SK-N-SH (cell line): ENCODE data around the gene BMAL2. TPM values are rescaled to one million over a fixed set of nuclear protein-coding genes. Genes with fewer than 3 reads are reported as not detected.

Experiments used
- CTCF ChIA-PET: fragments of 300-600, 350-600 bp; formaldehyde crosslinking; extraction: SDS; loops from one replicate; lab custom pipeline; 2021; lab: Yijun Ruan, JAX
- POLR2A ChIA-PET: fragments of 350-600 bp; sonication (Branson Sonifier 250); formaldehyde crosslinking; extraction: SDS; loops from one replicate; lab custom pipeline; 2020; ENCODE audit warnings: antibody characterized with exemption, inconsistent platforms; lab: Yijun Ruan, JAX
- DNase-seq: peaks from one replicate; pipeline ENCODE4 v3.0.0; 2012
- H2AFZ ChIP-seq: fragments of 200-600 bp; sonication (generic); 2 replicates; pipeline ENCODE4 v1.8.1; 2016; ENCODE audit warnings: antibody characterized with exemption, mild to moderate bottlenecking, low read depth
- H3F3A ChIP-seq: fragments of 200-600 bp; sonication (generic); replicated peaks from 2 replicates; pipeline ENCODE3; 2016; ENCODE audit warnings: antibody characterized with exemption, mild to moderate bottlenecking; ENCODE audit not compliant: insufficient read depth
- H3K27ac ChIP-seq, 2 experiments: fragments of 200-500 bp in 1 of 2; fragments of 200-600 bp in 1 of 2; sonication (Bioruptor generic) in 1 of 2; sonication (generic), shearing (Covaris generic) in 1 of 2; 2 replicates each; pipeline versions ENCODE4 v1.5.1 to v1.6.1; 2014 to 2016; ENCODE audit warnings: low read depth in 2 of 2, inconsistent platforms in 1 of 2, low read length in 1 of 2, mild to moderate bottlenecking in 1 of 2, mixed read lengths in 1 of 2
- H3K27me3 ChIP-seq: fragments of 200-600 bp; sonication (generic), shearing (Covaris generic); 2 replicates; pipeline ENCODE4 v1.6.1; 2016; ENCODE audit warnings: mixed run types; ENCODE audit not compliant: insufficient read depth
- H3K36me3 ChIP-seq, 2 experiments: fragments of 200-500 bp in 1 of 2; fragments of 200-600 bp in 1 of 2; sonication (Bioruptor generic) in 1 of 2; sonication (generic) in 1 of 2; replicated peaks in 1 of 2; 2 replicates each; pipeline versions ENCODE3 to v1.5.1; 2014 to 2016; ENCODE audit warnings: low read length in 1 of 2, mild to moderate bottlenecking in 1 of 2; ENCODE audit not compliant: insufficient read depth in 2 of 2, control insufficient read depth in 1 of 2
- H3K4me1 ChIP-seq, 2 experiments: fragments of 200-500 bp in 1 of 2; fragments of 200-600 bp in 1 of 2; sonication (Bioruptor generic) in 1 of 2; sonication (generic), shearing (Covaris generic) in 1 of 2; 2 replicates each; pipeline versions ENCODE4 v1.5.1 to v1.6.1; 2014 to 2016; ENCODE audit warnings: low read depth in 1 of 2, low read length in 1 of 2, mixed run types in 1 of 2; ENCODE audit not compliant: insufficient read depth in 2 of 2, control insufficient read depth in 1 of 2
- H3K4me2 ChIP-seq: fragments of 200-600 bp; sonication (generic), shearing (Covaris generic); 2 replicates; pipeline ENCODE4 v1.6.1; 2017; ENCODE audit warnings: mixed run types
- H3K4me3 ChIP-seq, 2 experiments: fragments of 200-500 bp in 1 of 2; fragments of 200-600 bp in 1 of 2; sonication (Bioruptor generic) in 1 of 2; sonication (generic), shearing (Covaris generic) in 1 of 2; 2 replicates each; pipeline versions ENCODE4 v1.5.1 to v1.8.1; 2014 to 2016; ENCODE audit warnings: low read depth in 2 of 2, inconsistent platforms in 1 of 2, low read length in 1 of 2, mild to moderate bottlenecking in 1 of 2, mixed read lengths in 1 of 2, moderate library complexity in 1 of 2
- H3K79me2 ChIP-seq: fragments of 200-600 bp; sonication (generic); 2 replicates; pipeline ENCODE4 v1.8.1; 2017; ENCODE audit warnings: mild to moderate bottlenecking; ENCODE audit not compliant: insufficient read depth
- H3K9ac ChIP-seq: fragments of 200-600 bp; sonication (generic); 2 replicates; pipeline ENCODE4 v1.6.1; 2017; ENCODE audit warnings: mixed run types
- H3K9me2 ChIP-seq: fragments of 200-600 bp; sonication (generic); 2 replicates; pipeline ENCODE4 v1.6.1; 2017; ENCODE audit warnings: mixed run types
- H3K9me3 ChIP-seq: fragments of 200-600 bp; sonication (generic); 2 replicates; pipeline ENCODE4 v1.6.1; 2017; ENCODE audit warnings: mixed run types, mild to moderate bottlenecking, moderate library complexity
- H4K20me1 ChIP-seq: fragments of 200-600 bp; sonication (generic); 2 replicates; pipeline ENCODE4 v1.6.1; 2017; ENCODE audit warnings: mild to moderate bottlenecking, mixed run types; ENCODE audit not compliant: insufficient read depth
- CHD2 ChIP-seq: fragments of 150-350 bp; IDR thresholded peaks from 2 replicates; pipeline ENCODE4 v1.6.1; 2018; ENCODE audit warnings: low read length; ENCODE audit not compliant: partially characterized antibody
- CTCF ChIP-seq: fragments of 200-600 bp; sonication (generic); IDR thresholded peaks from 2 replicates; pipeline ENCODE4 v1.6.1; 2017; ENCODE audit warnings: antibody characterized with exemption, mild to moderate bottlenecking, moderate library complexity
- EP300 ChIP-seq, 2 experiments: IDR thresholded peaks; 2 replicates each; pipeline versions ENCODE4 v1.4.0 to v1.6.1; 2012; ENCODE audit warnings: borderline replicate concordance in 1 of 2, low read depth in 1 of 2, low read length in 1 of 2
- FOSL2 ChIP-seq: IDR thresholded peaks from 2 replicates; pipeline ENCODE4 v1.4.0; 2012; ENCODE audit warnings: low read depth, mild to moderate bottlenecking, moderate library complexity, borderline replicate concordance
- FOXJ3 ChIP-seq: sonication (generic); formaldehyde crosslinking; IDR thresholded peaks from 2 replicates; pipeline ENCODE4 v1.5.1; 2020; ENCODE audit warnings: mild to moderate bottlenecking, missing genetic modification reagents
- GABPA ChIP-seq: IDR thresholded peaks from 2 replicates; pipeline ENCODE4 v1.4.0; 2012; ENCODE audit warnings: low read depth, mild to moderate bottlenecking
- IRF3 ChIP-seq: fragments of 150-350 bp; IDR thresholded peaks from 2 replicates; pipeline ENCODE4 v1.6.1; 2016; ENCODE audit warnings: mild to moderate bottlenecking, low read depth, low read length
- JUND ChIP-seq: IDR thresholded peaks from 2 replicates; pipeline ENCODE4 v1.4.0; 2012
- MAX ChIP-seq: IDR thresholded peaks from 2 replicates; pipeline ENCODE4 v1.4.0; 2012; ENCODE audit warnings: low read depth
- MEF2A ChIP-seq: IDR thresholded peaks from 2 replicates; pipeline ENCODE4 v1.4.0; 2012; ENCODE audit warnings: low read depth, borderline replicate concordance
- NFIC ChIP-seq: IDR thresholded peaks from 2 replicates; pipeline ENCODE4 v1.4.0; 2012; ENCODE audit warnings: borderline replicate concordance
- PBX3 ChIP-seq: IDR thresholded peaks from 2 replicates; pipeline ENCODE4; 2012
- POLR2AphosphoS5 ChIP-seq: IDR thresholded peaks from 2 replicates; pipeline ENCODE4 v1.6.1; 2012; ENCODE audit warnings: low read depth, low read length
- RCOR1 ChIP-seq: fragments of 150-350 bp; IDR thresholded peaks from 2 replicates; pipeline ENCODE4 v1.6.1; 2017; ENCODE audit warnings: antibody characterized with exemption, low read length
- RXRA ChIP-seq: IDR thresholded peaks from 2 replicates; pipeline ENCODE4 v1.4.0; 2012; ENCODE audit warnings: low read depth, mild to moderate bottlenecking, borderline replicate concordance
- TAF1 ChIP-seq: IDR thresholded peaks from 2 replicates; pipeline ENCODE4 v1.6.1; 2012; ENCODE audit warnings: low read depth, mild to moderate bottlenecking, low read length, moderate library complexity, borderline replicate concordance
- TCF12 ChIP-seq: IDR thresholded peaks from 2 replicates; pipeline ENCODE4 v1.4.0; 2012
- TEAD4 ChIP-seq: IDR thresholded peaks from 2 replicates; pipeline ENCODE4 v1.4.0; 2012; ENCODE audit warnings: mild to moderate bottlenecking, borderline replicate concordance; ENCODE audit not compliant: insufficient read depth
- USF2 ChIP-seq: fragments of 150-350 bp; IDR thresholded peaks from 2 replicates; pipeline ENCODE4 v1.6.1; 2017; ENCODE audit warnings: antibody characterized with exemption, low read length, low read depth, borderline replicate concordance
- WGBS: methylation state at CpG from one replicate; pipeline ENCODE4 v1.1.6; 2017; ENCODE audit warnings: low lambda C conversion rate; 5-methylcytosine and 5-hydroxymethylcytosine counted together
- polyA plus RNA-seq, 3 experiments: library from polyadenylated mRNA; depleted of rRNA; stranded (reverse); fragments of >200 nt; gene quantifications; 2 replicates each; pipeline ENCODE4 v1.2.3, GENCODE V29; 2012

Gene BMAL2
- polyA plus RNA-seq, 1 of the 3 experiments (the other 2 are of a cell fraction) = 6.4 TPM

GRCh38 chr12:27324530-27324929 is 8.1 kb upstream of the BMAL2 start (continued):
- TF ChIP-seq MAX (no peak), RCOR1 (no peak), NFIC (no peak), CHD2 (no peak), JUND (no peak), MEF2A (no peak), POLR2AphosphoS5 (no peak), TCF12 (no peak)

GRCh38 chr12:27330846-27331245 is 1.8 kb upstream of the BMAL2 start:
- CTCF ChIA-PET = interaction anchor here (0.8 to 1.4 kb wide), 3 partner anchors 12 to 54 kb away, joined by 3 to 4 read pairs (median 3); no protein-coding TSS in a partner anchor
- Histone ChIP-seq H3K4me3 (no peak overlapping the region; a peak in 1 of 4 replicates), H3K79me2 (peaks cover 25% of the 10 kb centered on the region), H3K9me3 (no peaks in the 10 kb centered on the region), H4K20me1 (no peaks in the 10 kb centered on the region), H3K4me2 (peak overlapping the region; percentile 89), H3K36me3 (peaks cover 8 to 10% of the 10 kb centered on the region in 2 experiments), H3K27me3 (no peaks in the 10 kb centered on the region), H3F3A (peaks cover 11% of the 10 kb centered on the region), H3K9me2 (no peaks in the 10 kb centered on the region), H2AFZ (peak overlapping the region; percentile 83), H3K9ac (peak overlapping the region; percentile 61), H3K27ac (peak overlapping the region in 1 of 2 experiments; percentile 86; a peak in 3 of 4 replicates), H3K4me1 (peaks cover 6 to 8% of the 10 kb centered on the region in 2 experiments; a peak in 3 of 4 replicates)
- TF ChIP-seq IRF3 (no peak), EP300 (IDR thresholded peaks at IDR 0.05; ENCODE audit: borderline replicate concordance in 1 of 2, low read depth in 1 of 2, low read length in 1 of 2) (no peak), JUND (no peak), TEAD4 (no peak), GABPA (no peak), FOXJ3 (no peak), TCF12 (no peak), FOSL2 (no peak), PBX3 (no peak), RXRA (no peak), USF2 (no peak), CTCF (no peak), TAF1 (no peak)
- no peak for DNase-seq
- WGBS = 86% methylated on average over 1 of the region's 1 CpG
- POLR2A ChIA-PET = no interaction called here
